GM10248 (cell line): ENCODE data around the gene CD47.

ENCODE experiments used
- CTCF ChIA-PET: fragments of 300-600 bp; sonication (Branson Sonifier 250); formaldehyde crosslinking; extraction: SDS; loops from one replicate; lab custom pipeline; 2021; ENCODE audit warnings: antibody characterized with exemption; lab: Yijun Ruan, JAX
- POLR2A ChIA-PET: fragments of 350-650 bp; sonication (Branson Sonifier 250); formaldehyde crosslinking; extraction: SDS; loops from one replicate; lab custom pipeline; 2020; ENCODE audit warnings: antibody characterized with exemption; lab: Yijun Ruan, JAX
- DNase-seq: peaks from one replicate; pipeline ENCODE4 v3.0.0; 2012; ENCODE audit errors: extremely low spot score
- CTCF ChIP-seq: IDR thresholded peaks from 2 replicates; pipeline ENCODE4 v1.5.1; 2012; ENCODE audit warnings: mild to moderate bottlenecking, low read depth; ENCODE audit errors: extremely low read depth, missing control alignments, control extremely low read depth

CD47 gene

GRCh38 chr3:108088697-108089096 is 2.1 kb downstream of the CD47 start:
- TF ChIP-seq CTCF, result no peak
- ChIA-PET CTCF (interaction anchor here (1.0 to 1.6 kb wide), 4 partner anchors 8 to 38 kb away, joined by 3 to 4 read pairs (median 3); no protein-coding TSS in a partner anchor), POLR2A (no interaction called here)
- peak; percentile 22 for DNase-seq

- DNase-seq, result no peak
- no peak for TF ChIP-seq CTCF
- POLR2A ChIA-PET, result no interaction called here
- CTCF ChIA-PET, result interaction anchor here (1.0 to 1.1 kb wide), 2 partner anchors 9 to 39 kb away, joined by 3 read pairs; no protein-coding TSS in a partner anchor
Observed at GRCh38 chr3:108088146-108088545, 2.7 kb downstream of the CD47 start.

- TF ChIP-seq CTCF, result no peak
- no peak for DNase-seq
- CTCF ChIA-PET, result no interaction called here
- POLR2A ChIA-PET, result no interaction called here
Observed at GRCh38 chr3:108086653-108087052, 4.2 kb downstream of the CD47 start.

- TF ChIP-seq CTCF, result no peak
- ChIA-PET CTCF (no interaction called here), POLR2A (no interaction called here)
- no peak for DNase-seq
Observed at GRCh38 chr3:108085810-108086350, 5.0 kb downstream of the CD47 start.

- no peak for DNase-seq
- TF ChIP-seq CTCF, result no peak
- ChIA-PET POLR2A (no interaction called here), CTCF (interaction anchor here (1.1 kb wide), 1 partner anchor 14 kb away, joined by 3 read pairs; no protein-coding TSS in a partner anchor)
Observed at GRCh38 chr3:108085370-108085769, 5.5 kb downstream of the CD47 start.

- TF ChIP-seq CTCF, result no peak
- ChIA-PET POLR2A (no interaction called here), CTCF (interaction anchor here (1.0 to 1.4 kb wide), 2 partner anchors 12 to 73 kb away, joined by 3 to 6 read pairs; no protein-coding TSS in a partner anchor)
- no peak for DNase-seq
Observed at GRCh38 chr3:108079877-108080276, 11.0 kb downstream of the CD47 start.
